Activated CD8-positive, alpha-beta memory T cell treated with anti-CD3 and anti-CD28 coated beads, Interleukin-2, amount 50 U/mL, for 24 hours (primary cell): Measurements from ENCODE around the gene CTF1.
"Not testable (repeated sequence)": the region's sequence is repeated elsewhere in the genome, so short reads cannot be mapped to it uniquely, and the experiment has no call there.

Experiments used
- DNase-seq: peaks from one replicate; pipeline ENCODE4 v3.0.0-alpha.2; 2020; ENCODE audit errors: extremely low read depth

The CTF1 gene

GRCh38 chr16:30930160-30930571, 33.8 kb downstream of the CTF1 start:
- no peak for DNase-seq

GRCh38 chr16:30931068-30931650, 34.7 kb downstream of the CTF1 start:
- DNase-seq = no peak

- DNase-seq = no peak
These were observed 38.6 kb downstream of the CTF1 start for GRCh38 chr16:30934827-30935557.

GRCh38 chr16:30937692-30938091, 41.3 kb downstream of the CTF1 start:
- DNase-seq = no peak

GRCh38 chr16:30939571-30939970, 43.2 kb downstream of the CTF1 start:
- DNase-seq = not testable (repeated sequence)

- no peak for DNase-seq
These were observed 45.4 kb downstream of the CTF1 start for GRCh38 chr16:30941600-30942425.

- DNase-seq = no peak
These were observed 46.0 kb downstream of the CTF1 start for GRCh38 chr16:30942426-30942806.

GRCh38 chr16:30944352-30944751, 47.9 kb downstream of the CTF1 start:
- no peak for DNase-seq

- no peak for DNase-seq
These were observed 50.5 kb downstream of the CTF1 start for GRCh38 chr16:30946671-30947540.

- DNase-seq = no peak
These were observed 51.1 kb downstream of the CTF1 start for GRCh38 chr16:30947541-30947858.

GRCh38 chr16:30947859-30948666, 51.6 kb downstream of the CTF1 start:
- no peak for DNase-seq

GRCh38 chr16:30948667-30949649, 52.5 kb downstream of the CTF1 start, which contains the start of gene ORAI3:
Gene ORAI3 (plus strand): TSS chr16:30949068. CDS start chr16:30949290, 222 bp downstream.
- DNase-seq = no peak

- DNase-seq = no peak
These were observed 53.5 kb downstream of the CTF1 start for GRCh38 chr16:30949650-30950515.

- no peak for DNase-seq
These were observed 54.2 kb downstream of the CTF1 start for GRCh38 chr16:30950516-30951065.

GRCh38 chr16:30951193-30951592, 54.8 kb downstream of the CTF1 start:
- no peak for DNase-seq

- no peak for DNase-seq
These were observed 55.3 kb downstream of the CTF1 start for GRCh38 chr16:30951750-30952149.

GRCh38 chr16:30953111-30953510, 56.7 kb downstream of the CTF1 start:
- DNase-seq = no peak
